Measurements from ENCODE around the gene CFAP107. TPM values are rescaled to one million over a fixed set of nuclear protein-coding genes. Genes with fewer than 3 reads are reported as not detected.

Gene CFAP107
- total and polyA plus RNA-seq, 2 experiments from 2014 or later, result 0.07 TPM; not detected in 1

GRCh38 chr1:12762766-12763165 is 16.8 kb downstream of the CFAP107 start (continued):
- TF ChIP-seq ZNF462 (CRISPR knock-in tag; IDR thresholded peaks at IDR 0.05) (no peak), JUNB (IDR thresholded peaks at IDR 0.05; ENCODE audit: unreplicated experiment) (no peak), POLR2AphosphoS5 (IDR thresholded peaks at IDR 0.05; ENCODE audit: low read depth) (no peak), STAT1 (IDR thresholded peaks at IDR 0.05; ENCODE audit: unreplicated experiment) (no peak), ZNF114 (CRISPR knock-in tag; IDR thresholded peaks at IDR 0.05) (no peak)
- TF ChIP-seq, protein P1, sequence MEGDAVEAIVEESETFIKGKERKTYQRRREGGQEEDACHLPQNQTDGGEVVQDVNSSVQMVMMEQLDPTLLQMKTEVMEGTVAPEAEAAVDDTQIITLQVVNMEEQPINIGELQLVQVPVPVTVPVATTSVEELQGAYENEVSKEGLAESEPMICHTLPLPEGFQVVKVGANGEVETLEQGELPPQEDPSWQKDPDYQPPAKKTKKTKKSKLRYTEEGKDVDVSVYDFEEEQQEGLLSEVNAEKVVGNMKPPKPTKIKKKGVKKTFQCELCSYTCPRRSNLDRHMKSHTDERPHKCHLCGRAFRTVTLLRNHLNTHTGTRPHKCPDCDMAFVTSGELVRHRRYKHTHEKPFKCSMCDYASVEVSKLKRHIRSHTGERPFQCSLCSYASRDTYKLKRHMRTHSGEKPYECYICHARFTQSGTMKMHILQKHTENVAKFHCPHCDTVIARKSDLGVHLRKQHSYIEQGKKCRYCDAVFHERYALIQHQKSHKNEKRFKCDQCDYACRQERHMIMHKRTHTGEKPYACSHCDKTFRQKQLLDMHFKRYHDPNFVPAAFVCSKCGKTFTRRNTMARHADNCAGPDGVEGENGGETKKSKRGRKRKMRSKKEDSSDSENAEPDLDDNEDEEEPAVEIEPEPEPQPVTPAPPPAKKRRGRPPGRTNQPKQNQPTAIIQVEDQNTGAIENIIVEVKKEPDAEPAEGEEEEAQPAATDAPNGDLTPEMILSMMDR (conservative IDR thresholded peaks at IDR 0.05; ENCODE audit: low read depth in 2 of 2), result no peak
- TF ChIP-seq, protein P2, sequence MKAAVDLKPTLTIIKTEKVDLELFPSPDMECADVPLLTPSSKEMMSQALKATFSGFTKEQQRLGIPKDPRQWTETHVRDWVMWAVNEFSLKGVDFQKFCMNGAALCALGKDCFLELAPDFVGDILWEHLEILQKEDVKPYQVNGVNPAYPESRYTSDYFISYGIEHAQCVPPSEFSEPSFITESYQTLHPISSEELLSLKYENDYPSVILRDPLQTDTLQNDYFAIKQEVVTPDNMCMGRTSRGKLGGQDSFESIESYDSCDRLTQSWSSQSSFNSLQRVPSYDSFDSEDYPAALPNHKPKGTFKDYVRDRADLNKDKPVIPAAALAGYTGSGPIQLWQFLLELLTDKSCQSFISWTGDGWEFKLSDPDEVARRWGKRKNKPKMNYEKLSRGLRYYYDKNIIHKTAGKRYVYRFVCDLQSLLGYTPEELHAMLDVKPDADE (IDR thresholded peaks at IDR 0.05), result no peak

DNA sequence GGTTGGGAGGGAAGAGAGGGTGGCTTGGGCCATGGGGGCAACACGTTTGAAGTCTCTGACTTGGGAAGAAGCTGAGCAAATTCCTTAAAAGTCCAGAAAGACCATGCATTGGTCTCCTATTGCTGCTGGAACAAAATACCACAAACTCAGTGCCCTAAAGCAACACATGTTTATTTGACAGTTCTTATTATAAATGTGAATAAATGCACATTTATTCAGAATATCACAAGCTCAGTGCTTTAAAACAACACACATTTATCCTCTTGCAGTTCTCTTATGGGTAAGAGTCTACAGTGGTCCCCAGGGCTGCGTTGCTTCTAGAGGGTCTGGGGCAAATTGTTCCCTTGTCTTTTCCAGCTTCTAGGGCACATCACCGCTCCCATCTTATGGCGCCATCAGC is 17.5 kb downstream of the CFAP107 start:
- Histone ChIP-seq H3K4me2 (no peak overlapping the region), H3K79me2 (replicated peaks; ENCODE audit: insufficient read depth) (no peaks in the 10 kb centered on the region), H4K20me1 (replicated peaks; ENCODE audit: insufficient read depth) (no peaks in the 10 kb centered on the region), H3K4me1 (ENCODE audit: insufficient read depth) (no peaks in the 10 kb centered on the region), H3K9me2 (ENCODE audit: insufficient read depth) (no peaks in the 10 kb centered on the region), H3F3A (replicated peaks; ENCODE audit: low read depth) (no peaks in the 10 kb centered on the region), H3K27ac (ENCODE audit: low read depth) (no peak overlapping the region), H2AFZ (no peak overlapping the region), H3K4me3 (no peak overlapping the region), H3K36me3 (ENCODE audit: insufficient read depth) (no peaks in the 10 kb centered on the region), H3K27me3 (ENCODE audit: insufficient read depth) (no peaks in the 10 kb centered on the region)
- Mint-ChIP-seq H3K4me1 (peaks cover 5% of the 10 kb centered on the region; the same call in 2 of the 3 replicates), H3K27ac (no peak overlapping the region), H3K27me3 (ENCODE audit: insufficient read depth, low read depth, poor library complexity) (peaks cover 4% of the 10 kb centered on the region), H3K9me3 (no peaks in the 10 kb centered on the region; the same call in 2 of the 3 replicates), H3K36me3 (ENCODE audit: low read depth) (no peaks in the 10 kb centered on the region; the same call in 2 of the 3 replicates), H3K4me3 (no peak overlapping the region)
- ATAC-seq, result no peak
- DNase-seq (ENCODE audit: low spot score), result no peak
- TF ChIP-seq POLR2AphosphoS5 (IDR thresholded peaks at IDR 0.05; ENCODE audit: low read depth) (no peak), ZNF114 (CRISPR knock-in tag; IDR thresholded peaks at IDR 0.05) (no peak)
- TF ChIP-seq, protein P1 (conservative IDR thresholded peaks at IDR 0.05; ENCODE audit: low read depth in 2 of 2), result peak in 1 of 2 experiments; percentile 22; a peak in 1 of 4 replicates
